CD1c-positive myeloid dendritic cell (primary cell): ENCODE measurements around the gene SLC26A5.

Experiments used
- DNase-seq: peaks from one replicate; pipeline ENCODE4 v3.0.0-alpha.2; 2016; ENCODE audit errors: extremely low spot score

The SLC26A5 gene

GRCh38 chr7:103347507-103348267, 98.3 kb downstream of the SLC26A5 start, which contains the start of gene PSMC2:
Gene PSMC2 (plus strand): TSS chr7:103347643. CDS start chr7:103347712, 69 bp downstream.
- DNase-seq: peak; percentile 92

DNA sequence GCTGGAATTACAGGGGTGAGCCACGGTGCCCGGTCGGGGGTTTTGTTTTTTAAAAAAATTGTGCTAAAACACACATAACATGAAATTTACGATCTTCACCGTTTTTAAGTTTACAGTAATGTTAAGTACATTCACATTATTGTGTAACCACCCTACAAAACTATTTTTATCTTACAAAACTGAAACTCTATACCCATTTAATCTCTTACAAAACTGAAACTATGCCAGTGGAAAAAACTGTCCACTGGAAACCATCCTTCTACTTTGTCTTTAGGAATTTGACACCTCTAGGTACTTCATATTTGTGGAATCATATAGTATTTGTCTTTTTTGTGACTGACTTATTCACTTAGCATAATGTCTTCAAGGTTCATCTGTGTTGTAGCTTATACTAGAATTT, 99.6 kb downstream of the SLC26A5 start:
- DNase-seq: no peak

DNA sequence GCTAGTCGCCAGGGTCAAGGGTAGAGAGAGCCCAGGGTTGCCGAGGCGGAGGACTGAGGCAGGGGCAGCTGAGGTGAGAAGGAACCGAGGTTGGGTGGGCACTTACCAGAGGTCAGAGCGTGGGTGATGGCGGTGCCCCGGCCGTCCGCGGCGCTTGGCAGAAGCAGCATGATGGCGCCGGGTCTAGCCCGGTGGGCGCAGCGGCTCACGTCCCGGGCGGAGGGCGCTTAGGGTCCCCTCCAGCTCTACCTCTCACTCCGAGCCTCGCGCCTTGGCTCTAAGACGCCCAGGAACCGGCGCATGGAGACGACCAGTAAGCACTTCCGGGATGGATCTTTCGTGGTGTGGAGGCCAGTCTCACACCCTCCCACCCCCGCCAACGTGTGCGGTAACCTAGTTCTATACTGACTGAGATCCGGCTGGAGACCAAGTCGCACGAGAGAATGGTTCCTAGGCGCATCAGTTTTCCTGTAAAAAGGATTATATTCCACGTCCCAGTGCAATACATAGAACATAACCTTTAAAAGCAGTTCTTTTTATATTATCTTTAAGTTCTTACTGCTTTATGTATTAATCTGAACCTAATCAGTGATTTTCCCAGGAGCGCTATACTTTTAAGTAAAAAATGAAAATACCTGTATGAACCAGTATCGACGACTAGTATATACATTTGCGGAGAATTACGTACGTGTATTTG, 101.4 kb downstream of the SLC26A5 start, which contains the start of gene DNAJC2:
DNAJC2 (minus strand) TSS at position 315 of the 697 bp plus-strand sequence; CDS start at position 170, 145 bp downstream.
- peak; percentile 95 for DNase-seq

DNA sequence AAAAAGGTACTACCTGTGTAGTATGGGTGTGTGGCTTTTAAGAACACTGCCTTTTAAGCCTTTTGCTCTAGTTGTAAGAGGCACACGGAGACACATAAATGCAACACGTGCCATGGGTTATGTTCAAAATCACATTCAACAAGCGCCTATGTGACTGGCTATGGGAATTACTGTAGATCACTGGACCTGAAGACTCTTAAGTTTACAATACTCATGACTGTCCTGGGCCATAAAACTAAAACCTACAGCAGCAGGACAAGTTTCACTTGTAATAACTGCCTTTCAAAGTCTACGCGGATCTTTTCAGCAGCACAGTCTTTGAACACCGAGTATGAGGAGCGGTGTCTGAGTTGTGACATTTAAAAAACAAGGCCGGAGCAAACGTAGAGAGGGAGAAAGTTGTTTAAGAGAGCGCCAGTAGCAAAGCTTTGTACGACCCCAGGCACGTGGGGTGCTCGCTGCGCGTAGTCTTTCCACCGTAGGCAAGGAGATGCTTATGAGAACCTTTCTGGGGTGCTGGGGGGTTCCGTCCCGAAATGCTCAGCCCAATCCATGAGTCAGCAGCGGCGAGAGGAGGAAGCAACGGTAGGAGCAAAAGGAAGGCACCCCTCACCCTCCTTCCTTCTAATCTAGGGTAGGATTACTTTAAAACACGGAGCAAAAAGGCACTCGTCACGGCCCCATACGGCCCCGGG, 102.1 kb downstream of the SLC26A5 start:
- DNase-seq: peak; percentile 50

GRCh38 chr7:103343332-103343731, 102.7 kb downstream of the SLC26A5 start:
- no peak for DNase-seq

- DNase-seq: no peak
These were observed 104.5 kb downstream of the SLC26A5 start for GRCh38 chr7:103341466-103341865.

- no peak for DNase-seq
These were observed 107.1 kb downstream of the SLC26A5 start for GRCh38 chr7:103338864-103339263.

DNA sequence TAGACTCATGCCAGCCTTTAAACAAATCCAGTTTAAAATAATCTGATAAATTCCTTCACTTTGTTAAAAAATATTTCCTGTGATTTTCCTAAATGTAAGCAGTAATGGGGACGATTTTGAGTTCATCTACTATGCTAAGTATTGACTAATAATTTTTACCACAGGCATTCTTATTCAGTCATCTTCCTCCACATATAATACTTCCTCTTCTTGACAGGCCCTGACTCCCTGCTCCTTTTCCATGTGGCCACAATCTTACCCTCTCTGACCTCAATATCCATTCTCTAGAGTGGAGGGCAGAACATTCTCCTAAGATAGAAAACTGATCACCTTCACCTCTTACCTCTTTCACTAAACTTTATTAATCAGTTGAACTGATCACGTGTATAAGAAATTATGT, 109.2 kb downstream of the SLC26A5 start:
- peak; percentile 26 for DNase-seq

DNA sequence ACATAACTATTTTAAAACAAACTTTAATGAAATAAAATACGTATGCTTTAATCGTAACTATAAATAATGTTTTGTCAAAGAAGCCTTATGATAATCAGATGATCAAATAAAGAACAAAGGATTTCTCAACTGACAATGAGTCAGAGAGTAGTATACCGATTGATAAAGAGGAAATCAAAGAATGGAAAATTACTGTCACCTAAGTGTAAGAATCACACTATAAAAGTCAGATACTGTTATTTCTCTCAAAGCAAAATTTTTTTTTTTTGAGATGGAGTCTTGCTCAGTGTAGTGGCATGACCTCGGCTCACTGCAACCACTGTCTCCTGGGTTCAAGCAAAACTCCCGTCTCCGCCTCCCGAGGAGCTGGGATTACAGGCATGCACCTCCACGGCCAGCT, 120.3 kb downstream of the SLC26A5 start:
- DNase-seq: no peak
